ENCODE data around the gene PCNT.

Gene PCNT, protein sequence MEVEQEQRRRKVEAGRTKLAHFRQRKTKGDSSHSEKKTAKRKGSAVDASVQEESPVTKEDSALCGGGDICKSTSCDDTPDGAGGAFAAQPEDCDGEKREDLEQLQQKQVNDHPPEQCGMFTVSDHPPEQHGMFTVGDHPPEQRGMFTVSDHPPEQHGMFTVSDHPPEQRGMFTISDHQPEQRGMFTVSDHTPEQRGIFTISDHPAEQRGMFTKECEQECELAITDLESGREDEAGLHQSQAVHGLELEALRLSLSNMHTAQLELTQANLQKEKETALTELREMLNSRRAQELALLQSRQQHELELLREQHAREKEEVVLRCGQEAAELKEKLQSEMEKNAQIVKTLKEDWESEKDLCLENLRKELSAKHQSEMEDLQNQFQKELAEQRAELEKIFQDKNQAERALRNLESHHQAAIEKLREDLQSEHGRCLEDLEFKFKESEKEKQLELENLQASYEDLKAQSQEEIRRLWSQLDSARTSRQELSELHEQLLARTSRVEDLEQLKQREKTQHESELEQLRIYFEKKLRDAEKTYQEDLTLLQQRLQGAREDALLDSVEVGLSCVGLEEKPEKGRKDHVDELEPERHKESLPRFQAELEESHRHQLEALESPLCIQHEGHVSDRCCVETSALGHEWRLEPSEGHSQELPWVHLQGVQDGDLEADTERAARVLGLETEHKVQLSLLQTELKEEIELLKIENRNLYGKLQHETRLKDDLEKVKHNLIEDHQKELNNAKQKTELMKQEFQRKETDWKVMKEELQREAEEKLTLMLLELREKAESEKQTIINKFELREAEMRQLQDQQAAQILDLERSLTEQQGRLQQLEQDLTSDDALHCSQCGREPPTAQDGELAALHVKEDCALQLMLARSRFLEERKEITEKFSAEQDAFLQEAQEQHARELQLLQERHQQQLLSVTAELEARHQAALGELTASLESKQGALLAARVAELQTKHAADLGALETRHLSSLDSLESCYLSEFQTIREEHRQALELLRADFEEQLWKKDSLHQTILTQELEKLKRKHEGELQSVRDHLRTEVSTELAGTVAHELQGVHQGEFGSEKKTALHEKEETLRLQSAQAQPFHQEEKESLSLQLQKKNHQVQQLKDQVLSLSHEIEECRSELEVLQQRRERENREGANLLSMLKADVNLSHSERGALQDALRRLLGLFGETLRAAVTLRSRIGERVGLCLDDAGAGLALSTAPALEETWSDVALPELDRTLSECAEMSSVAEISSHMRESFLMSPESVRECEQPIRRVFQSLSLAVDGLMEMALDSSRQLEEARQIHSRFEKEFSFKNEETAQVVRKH (N-terminal part only)

GRCh38 chr21:46323710-46324389 is at the start of gene PCNT, which contains the start of gene C21orf58:
Gene PCNT (plus strand): TSS chr21:46324156. CDS start chr21:46324229, 73 bp downstream.
Gene C21orf58 (minus strand): TSS chr21:46323870. CDS start chr21:46322738, 1,132 bp downstream.
- peak; percentile 98 for DNase-seq

- no peak for DNase-seq
These were observed 49.1 kb upstream of the PCNT start for GRCh38 chr21:46274797-46275390.

- DNase-seq, result no peak
These were observed 39.8 kb upstream of the PCNT start for GRCh38 chr21:46284077-46284644.

DNA sequence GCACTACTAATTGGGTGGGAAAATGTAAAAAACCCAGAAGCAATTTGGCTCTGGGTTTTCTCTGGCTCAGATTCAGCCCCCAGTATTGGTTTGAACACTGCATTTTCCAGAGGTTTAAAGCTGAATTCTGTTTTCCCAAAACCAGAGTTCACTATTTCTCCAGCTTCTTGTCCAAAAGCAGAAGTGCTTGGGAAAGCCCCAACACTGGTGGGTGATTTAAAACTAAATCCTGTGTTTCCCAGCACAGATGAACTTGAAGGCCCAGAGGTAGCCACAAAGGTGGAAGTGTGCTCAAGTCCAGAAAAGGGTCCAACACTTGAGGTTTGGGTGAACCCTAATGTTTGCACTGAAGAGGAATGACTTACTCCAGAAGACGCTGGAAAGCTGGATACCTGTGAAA is 39.2 kb upstream of the PCNT start:
- DNase-seq, result no peak

DNA sequence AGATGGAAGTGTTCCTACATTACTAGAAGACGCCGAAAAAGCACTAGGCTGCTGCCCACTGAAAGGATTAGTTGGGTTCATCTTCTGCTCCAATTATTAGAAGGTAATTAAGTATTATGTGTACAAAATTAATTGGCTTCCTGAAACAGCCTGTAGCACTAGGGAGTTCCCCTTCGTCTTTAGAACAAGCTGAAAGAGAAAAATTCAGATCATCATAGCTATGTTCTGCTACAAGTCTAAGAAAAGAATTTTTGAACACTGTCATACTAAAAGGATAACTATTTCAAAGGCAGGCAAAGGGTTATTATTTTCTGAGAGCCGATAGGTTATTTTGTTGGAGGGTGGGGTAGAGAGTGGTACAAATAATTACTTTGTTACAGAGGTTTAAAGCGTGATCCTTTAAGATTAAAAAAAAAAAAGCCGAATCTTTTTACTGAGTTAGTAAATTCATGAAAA is 38.7 kb upstream of the PCNT start, which contains the start of gene MCM3AP:
TSS of gene MCM3AP (minus strand) at position 406 of the 456 bp plus-strand sequence. CDS start at position 81, 325 bp downstream.
- DNase-seq, result no peak

DNA sequence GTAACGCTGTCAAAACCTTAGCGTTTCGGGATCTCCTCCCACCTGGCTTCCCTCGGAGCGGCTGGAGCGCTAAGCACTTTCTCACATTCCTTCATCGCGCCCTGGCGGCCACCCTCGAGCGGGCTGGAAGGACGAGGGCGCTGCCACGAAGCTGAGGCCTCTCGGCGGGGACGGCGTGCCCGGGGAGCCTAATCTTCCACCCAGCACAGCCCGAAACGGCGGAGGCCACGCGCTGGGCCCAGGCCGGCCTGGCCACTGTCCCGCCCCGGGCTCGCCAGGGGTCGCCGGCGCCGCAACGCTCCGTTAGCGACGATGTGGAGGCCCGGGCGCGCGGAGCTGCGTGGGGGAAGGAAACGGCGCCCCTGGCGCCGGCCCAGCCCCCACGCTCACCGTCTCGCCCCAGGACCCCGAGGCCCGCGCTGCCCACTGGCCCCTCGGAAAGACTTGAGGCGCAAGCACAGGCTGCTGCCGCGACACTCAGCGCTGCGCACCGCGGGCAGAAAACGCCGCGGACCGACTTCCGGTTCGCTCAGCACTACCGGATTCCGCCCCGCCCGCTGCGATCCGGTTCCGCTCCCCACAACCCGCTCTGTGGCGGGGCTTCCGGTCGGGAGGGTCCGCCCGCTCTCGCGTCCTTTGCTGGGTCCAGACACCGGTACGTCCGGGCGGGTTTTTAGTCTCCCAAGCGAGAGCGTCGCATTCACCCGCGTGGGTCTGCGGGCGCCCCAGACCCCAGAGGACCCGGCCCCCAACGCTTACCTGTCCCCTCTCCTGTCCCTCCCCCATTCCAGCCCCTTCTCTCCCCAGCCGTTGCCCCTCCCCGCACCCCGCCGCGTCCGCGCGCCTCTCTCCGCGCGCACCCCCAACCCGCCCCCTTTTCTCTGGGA is 38.0 kb upstream of the PCNT start, which contains the start of gene YBEY:
TSS of gene YBEY (plus strand) at position 582 of the 887 bp plus-strand sequence. CDS start 572 bp downstream, outside the sequence.
- peak; percentile 85 for DNase-seq

DNA sequence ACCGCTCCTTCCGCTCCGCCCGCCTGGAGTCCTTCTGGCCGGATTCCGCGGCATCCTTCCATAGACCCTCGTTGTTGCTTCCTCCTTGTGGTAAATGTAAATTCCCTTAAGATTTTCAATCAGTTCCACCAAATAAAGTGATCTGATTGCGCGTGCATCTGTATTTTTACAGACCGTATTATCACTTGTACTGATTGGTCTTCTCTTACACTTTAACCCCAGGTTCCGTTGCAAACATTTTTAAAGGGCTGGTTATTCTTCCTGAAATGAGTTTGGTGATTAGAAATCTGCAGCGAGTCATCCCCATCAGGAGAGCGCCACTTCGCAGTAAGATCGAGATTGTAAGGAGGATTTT is 37.3 kb upstream of the PCNT start:
- no peak for DNase-seq

DNA sequence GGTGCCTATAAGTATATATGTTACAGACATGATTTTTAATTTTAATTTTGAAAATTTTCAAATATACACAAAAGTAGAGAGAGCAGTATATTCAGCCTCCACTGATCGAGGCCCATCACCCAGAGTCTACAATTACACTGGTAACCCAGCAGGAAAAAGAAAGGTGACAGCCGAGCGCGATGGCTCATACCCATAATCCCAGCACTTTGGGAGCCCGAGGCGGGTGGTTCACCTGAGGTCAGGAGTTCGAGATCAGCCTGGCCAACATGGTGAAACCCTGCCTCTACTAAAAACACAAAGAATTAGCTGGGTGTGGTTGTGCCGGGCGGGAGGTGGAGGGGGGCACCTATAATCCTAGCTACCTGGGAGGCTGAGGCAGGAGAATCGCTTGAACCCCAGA is 36.4 kb upstream of the PCNT start:
- no peak for DNase-seq

GRCh38 chr21:46289655-46290179 is 34.2 kb upstream of the PCNT start:
- no peak for DNase-seq

GRCh38 chr21:46291561-46291960 is 32.4 kb upstream of the PCNT start:
- DNase-seq, result no peak

GRCh38 chr21:46294647-46295176 is 29.2 kb upstream of the PCNT start:
- no peak for DNase-seq

DNA sequence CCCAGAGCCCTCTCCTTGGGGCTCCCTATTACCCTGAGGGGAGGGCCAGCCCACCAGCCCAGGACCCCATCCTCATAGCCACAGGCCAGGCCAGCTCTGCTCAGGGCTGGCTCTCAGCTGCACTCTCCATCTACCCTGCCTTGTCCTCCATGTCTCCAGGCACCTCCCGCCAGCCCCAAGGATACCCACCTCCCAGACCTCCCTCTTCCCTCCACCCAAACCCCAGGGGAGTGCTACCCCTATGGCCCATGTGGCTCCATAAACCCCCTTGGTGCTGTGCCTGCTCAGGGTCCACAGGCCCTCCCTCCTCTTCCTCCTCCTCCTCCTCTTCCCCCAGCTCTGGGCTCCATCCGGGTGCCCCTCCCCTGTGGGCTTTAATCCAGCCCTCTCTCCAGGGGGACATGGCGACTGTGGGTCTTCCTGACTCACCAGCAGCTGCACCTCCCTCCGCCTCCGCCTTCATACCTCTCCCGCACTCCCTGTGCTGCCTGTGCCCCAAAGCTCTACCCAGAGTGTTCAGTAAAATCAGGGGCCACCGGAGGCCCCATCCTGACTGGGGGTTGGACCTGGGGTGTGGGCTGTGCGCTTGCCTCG is 28.7 kb upstream of the PCNT start:
- no peak for DNase-seq

DNA sequence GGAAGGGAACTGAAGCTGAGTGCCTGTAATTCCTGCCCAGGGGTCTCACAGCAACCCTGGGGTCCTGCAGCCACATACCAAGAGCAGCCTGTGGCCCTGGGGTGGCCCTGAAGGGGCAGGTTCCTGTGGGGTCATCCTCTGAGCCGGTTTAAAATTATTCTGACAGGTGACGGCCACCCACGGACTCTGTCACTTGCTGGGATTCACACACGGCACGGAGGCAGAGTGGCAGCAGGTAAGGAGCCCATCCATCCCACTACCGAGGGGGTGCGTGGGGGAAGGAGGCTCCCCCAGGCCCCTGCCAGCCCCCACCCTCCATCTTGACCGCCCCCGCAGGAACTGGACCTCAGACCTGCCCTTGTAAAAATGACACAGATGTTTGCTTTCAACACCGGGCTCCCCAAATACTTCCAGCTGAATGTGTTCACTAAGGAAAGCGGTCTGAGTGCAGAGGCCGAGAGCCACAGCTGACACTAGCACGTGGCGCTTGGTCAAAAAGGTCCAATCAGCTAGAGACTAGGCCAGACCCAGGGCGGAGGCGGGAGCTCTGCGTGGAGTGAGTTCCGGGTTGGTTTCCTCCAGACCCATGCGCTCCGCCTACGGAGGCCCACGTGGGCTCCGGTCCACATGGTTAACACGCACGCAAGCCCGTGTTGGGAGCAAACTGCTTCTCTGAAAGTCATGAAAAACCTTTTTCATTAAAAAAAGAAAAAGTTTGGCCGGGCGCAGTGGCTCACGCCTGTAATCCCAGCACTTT is 27.8 kb upstream of the PCNT start:
- peak; percentile 49 for DNase-seq

DNA sequence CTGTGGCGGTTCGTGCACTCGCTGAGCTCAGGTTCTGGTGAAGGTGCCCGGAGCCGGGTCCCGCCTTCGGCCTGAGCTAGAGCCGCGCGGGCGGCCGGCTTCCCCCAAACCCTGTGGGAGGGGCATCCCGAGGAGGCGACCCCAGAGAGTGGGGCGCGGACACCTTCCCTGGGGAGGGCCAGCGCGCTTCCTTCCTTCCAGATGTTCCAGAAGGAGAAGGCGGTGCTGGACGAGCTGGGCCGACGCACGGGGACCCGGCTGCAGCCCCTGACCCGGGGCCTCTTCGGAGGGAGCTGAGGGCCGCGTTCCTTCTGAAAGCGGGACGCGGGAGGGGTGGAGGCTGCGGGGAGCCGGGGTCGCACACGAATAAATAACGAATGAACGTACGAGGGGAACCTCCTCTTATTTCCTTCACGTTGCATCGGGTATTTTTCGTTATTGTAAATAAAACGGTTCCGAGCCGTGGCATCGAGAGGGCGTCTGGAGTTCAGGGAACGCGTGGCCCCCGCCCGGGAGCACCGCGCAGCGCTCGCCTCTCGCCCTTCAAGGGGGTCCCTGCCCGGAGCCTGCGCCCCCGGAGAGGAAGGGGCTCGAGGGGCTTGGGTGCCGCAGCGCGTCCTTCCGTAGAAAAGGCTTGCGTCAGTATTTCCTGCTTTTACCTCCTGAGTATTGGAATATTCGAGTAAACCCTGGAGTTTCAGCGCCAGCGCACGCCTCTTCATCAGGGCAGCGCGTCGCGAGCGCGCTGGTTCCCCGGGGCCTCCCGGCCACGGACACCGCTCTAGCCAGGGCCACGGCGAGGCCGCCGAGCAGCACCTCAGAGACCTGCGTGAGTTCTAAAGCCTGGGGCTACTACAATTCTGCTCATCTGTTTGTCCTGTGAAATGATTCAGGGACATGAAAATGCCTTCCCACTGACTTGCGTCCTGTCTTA is 26.4 kb upstream of the PCNT start:
- DNase-seq, result no peak

- no peak for DNase-seq
These were observed 24.8 kb upstream of the PCNT start for GRCh38 chr21:46299167-46299566.

DNA sequence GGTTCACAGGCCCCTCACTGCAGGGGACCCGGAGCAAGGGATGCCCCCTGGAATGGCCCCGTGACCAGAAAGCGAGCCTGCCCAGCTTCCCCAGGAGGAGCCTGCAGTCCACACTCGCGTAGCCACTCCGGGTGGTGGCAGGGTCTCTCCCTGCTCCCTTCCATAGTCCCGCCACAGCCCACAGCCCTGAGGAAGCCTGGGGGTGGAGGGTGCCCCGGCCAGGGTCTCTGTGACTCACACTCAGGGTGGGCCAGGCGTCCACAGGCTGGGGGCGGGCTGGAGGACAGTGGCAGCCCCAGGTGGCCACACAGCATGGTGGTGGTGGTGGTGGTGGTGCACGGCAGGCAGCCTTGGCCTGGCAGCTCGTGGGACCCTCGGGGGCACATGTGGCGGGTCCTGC is 22.2 kb upstream of the PCNT start:
- DNase-seq, result no peak

DNA sequence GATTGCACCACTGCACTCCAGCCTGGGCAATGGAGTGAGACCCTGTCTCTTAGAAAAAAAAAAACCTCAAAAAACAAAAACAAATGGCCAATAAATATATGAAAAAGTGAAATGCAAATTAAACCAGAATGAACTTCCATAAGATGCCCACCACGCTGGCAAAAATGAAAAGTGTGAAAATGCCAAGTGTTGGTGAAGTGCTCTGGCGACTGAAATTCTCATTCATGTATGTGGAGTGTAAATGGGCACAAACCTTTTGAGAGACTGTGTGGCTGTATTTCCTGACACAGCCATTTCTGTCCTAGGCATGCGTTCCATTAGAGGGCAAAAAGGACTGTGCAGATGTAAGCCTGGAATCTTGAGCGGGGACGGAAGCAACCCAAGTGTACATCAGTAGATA is 19.5 kb upstream of the PCNT start:
- no peak for DNase-seq
